HL-60/S4 treated with retinoic acid at 250 ng/mL for 4 days and 3 days (cell line): Measurements from ENCODE around the gene IQSEC3.

Experiments
- in situ Hi-C: fragments of 300-500 bp; cut with MboI; formaldehyde crosslinking; loops from 2 replicates; pipeline ENCODE4 v1.7.0; 2022; ENCODE audit warnings: low sequenced_read_pairs

IQSEC3 gene

GRCh38 chr12:78981-79380 lies 12.4 kb downstream of the IQSEC3 start:
- in situ Hi-C loops: no loop called here

GRCh38 chr12:80681-81190 lies 14.2 kb downstream of the IQSEC3 start:
- in situ Hi-C loops: no loop called here

- in situ Hi-C loops: no loop called here
Measured at GRCh38 chr12:82740-83139, 16.2 kb downstream of the IQSEC3 start.

GRCh38 chr12:84056-84455 lies 17.5 kb downstream of the IQSEC3 start:
- in situ Hi-C loops: no loop called here

- in situ Hi-C loops: no loop called here
Measured at GRCh38 chr12:85191-85666, 18.7 kb downstream of the IQSEC3 start.

GRCh38 chr12:87315-87714 lies 20.7 kb downstream of the IQSEC3 start:
- in situ Hi-C loops: no loop called here

GRCh38 chr12:87856-88255 lies 21.3 kb downstream of the IQSEC3 start:
- in situ Hi-C loops: no loop called here

GRCh38 chr12:89653-90052 lies 23.1 kb downstream of the IQSEC3 start:
- in situ Hi-C loops: no loop called here

GRCh38 chr12:91213-91612 lies 24.6 kb downstream of the IQSEC3 start:
- in situ Hi-C loops: no loop called here

- in situ Hi-C loops: no loop called here
Measured at GRCh38 chr12:93266-94005, 26.9 kb downstream of the IQSEC3 start.

- in situ Hi-C loops: no loop called here
Measured at GRCh38 chr12:96543-96942, 30.0 kb downstream of the IQSEC3 start.

GRCh38 chr12:98924-99352 lies 32.4 kb downstream of the IQSEC3 start:
- in situ Hi-C loops: no loop called here

- in situ Hi-C loops: no loop called here
Measured at GRCh38 chr12:99605-100004, 33.0 kb downstream of the IQSEC3 start.

- in situ Hi-C loops: no loop called here
Measured at GRCh38 chr12:101969-102878, 35.7 kb downstream of the IQSEC3 start.

GRCh38 chr12:102879-103168 lies 36.3 kb downstream of the IQSEC3 start:
- in situ Hi-C loops: no loop called here

- in situ Hi-C loops: no loop called here
Measured at GRCh38 chr12:103169-103981, 36.8 kb downstream of the IQSEC3 start.

- in situ Hi-C loops: no loop called here
Measured at GRCh38 chr12:104551-105081, 38.0 kb downstream of the IQSEC3 start.

- in situ Hi-C loops: no loop called here
Measured at GRCh38 chr12:105696-106095, 39.1 kb downstream of the IQSEC3 start.

GRCh38 chr12:106118-106591 lies 39.6 kb downstream of the IQSEC3 start:
- in situ Hi-C loops: no loop called here

GRCh38 chr12:108594-108993 lies 42.0 kb downstream of the IQSEC3 start:
- in situ Hi-C loops: no loop called here

- in situ Hi-C loops: no loop called here
Measured at GRCh38 chr12:109446-109845, 42.9 kb downstream of the IQSEC3 start.
